Hippocampal formation (tissue), 2 donors: ENCODE results near the gene EXOSC2.

Experiments
- DNase-seq, 2 donors: peaks; one replicate each; lab custom pipeline; 2025; lab: John Stamatoyannopoulos, UW

The EXOSC2 gene

DNA sequence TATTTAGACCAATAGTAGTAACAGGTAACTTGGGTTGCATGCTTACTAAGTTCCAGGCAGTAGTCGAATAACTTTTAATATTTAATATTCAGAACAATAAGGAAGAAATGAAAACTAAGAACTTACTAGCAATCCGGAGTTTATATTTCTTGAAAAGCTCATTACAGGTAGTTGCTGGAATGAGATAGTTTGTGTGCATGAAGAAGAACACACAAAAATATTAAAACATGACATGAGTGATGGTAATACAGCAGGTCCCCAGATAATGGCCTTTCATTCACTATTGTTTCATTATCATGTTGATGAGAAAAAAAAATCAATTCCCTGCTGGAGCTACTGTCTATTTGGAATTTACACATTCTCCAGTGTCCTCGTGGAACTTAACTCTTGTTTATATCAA is 44.7 kb downstream of the EXOSC2 start:
- DNase-seq: no peak

DNA sequence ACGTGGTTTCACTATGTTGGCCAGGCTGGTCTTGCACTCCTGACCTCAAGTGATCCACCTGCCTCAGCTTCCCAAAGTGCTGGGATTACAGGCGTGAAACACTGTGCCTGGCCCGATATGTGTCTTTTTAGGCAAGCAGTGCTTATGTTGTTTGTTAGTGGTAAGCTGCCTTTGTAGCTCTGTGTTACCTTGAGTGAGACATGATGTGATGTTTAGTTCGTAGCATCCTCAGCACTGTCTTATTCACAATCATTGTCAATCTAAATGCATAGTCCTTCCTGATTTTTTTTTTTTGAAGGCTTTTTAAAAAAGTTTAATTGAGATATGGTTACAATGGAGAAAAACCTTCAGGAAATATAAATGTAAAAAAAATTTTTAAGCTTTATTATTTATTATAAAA is 45.5 kb downstream of the EXOSC2 start:
- DNase-seq: no peak

DNA sequence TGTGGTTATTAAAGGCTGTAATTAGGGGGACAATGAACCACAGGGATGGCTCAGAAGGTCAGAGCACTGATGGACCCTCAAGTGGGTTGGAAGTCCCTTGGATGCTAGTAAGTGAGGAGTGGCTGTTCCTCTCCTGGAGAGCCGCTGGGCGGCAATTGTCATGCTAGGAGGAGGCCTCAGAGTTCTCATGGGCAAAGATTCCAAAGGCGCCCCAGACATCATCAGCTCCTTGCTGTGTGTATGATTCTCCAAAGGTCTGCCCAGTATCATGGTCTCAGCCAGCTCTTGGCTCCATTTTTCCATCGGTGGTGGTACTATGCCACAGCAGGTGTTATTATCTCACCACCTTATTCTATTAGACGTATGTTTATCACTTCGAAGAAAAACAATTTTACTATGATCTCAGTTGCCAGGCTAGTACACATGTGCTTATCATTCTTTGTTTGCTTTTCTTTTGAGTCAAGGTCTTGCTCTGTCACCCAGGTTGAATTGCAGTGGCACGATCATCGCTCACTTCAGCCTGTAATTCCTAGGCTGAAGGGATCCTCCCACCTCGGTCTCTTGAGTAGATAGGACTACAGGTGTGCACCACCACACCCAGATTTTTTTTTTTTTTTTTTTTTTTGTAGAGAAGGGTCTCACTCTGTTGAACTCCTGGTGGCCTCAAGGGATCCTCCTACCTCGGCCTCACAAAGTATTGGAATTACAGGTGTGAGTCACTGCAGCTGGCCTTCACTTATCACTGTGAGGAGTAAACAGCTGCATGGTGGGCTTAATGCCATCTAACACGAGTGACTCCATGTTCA is 46.8 kb downstream of the EXOSC2 start:
- DNase-seq: no peak

DNA sequence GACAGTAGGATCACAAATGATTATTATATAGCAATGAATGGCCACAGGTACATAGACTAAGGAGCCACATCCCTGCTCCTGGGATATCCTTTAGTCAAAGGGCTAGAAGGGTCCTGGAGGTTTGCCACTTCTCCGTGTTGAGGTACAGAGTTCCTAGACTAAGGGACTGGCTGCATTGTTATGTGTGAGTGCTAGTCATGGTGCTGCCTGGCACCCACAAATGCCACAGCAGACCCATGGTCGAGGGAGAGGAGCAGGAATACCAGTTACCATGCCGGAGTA is 47.4 kb downstream of the EXOSC2 start:
- no peak for DNase-seq

DNA sequence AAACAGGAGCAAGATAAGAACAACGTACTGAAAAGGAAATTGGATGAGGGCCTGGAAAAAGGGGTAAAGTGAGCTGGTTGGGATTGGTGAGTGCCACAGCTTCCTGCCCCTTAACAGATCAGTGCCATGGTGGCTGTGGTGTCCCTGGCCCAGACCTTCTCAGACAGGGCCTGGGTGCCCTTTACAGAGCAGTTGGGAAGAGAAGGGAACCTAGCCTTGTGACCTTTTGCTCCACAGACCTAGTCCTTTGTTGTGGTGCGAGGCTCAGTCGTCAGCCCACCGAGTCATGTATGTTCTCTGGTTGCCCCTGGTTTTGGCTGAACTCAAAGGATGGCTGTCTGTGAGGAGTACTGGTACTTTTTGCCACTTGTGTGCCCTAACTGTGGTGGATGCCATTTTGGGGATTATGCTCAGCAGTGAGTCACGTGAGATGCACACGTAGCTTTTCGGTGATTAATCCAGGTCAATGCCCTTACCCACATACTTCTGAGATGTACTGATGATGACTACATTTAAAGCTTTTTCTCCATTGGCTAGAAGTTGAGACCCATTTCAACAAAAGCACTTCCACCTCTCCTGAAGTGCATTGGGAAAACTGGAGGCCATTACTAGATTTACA is 48.4 kb downstream of the EXOSC2 start:
- no peak for DNase-seq

DNA sequence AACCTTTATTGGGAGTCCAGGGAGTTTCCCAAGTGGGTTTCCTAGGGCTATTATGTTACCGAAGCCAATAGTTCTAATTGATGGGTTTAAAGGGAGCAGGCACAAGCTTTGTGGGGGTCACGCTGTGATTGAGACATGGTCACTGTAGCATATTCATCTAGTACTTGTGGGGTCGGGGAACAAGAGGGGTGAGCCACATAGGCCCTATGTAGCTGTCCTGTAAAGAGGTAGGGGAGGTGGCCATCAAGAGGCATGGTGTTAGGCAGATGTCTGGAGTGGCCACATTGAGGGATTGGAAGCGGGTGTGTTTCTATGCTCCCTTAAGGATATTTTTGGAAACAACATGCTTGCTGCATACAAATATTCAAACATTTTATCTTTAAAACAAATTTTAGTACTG is 50.1 kb downstream of the EXOSC2 start:
- DNase-seq: no peak

DNA sequence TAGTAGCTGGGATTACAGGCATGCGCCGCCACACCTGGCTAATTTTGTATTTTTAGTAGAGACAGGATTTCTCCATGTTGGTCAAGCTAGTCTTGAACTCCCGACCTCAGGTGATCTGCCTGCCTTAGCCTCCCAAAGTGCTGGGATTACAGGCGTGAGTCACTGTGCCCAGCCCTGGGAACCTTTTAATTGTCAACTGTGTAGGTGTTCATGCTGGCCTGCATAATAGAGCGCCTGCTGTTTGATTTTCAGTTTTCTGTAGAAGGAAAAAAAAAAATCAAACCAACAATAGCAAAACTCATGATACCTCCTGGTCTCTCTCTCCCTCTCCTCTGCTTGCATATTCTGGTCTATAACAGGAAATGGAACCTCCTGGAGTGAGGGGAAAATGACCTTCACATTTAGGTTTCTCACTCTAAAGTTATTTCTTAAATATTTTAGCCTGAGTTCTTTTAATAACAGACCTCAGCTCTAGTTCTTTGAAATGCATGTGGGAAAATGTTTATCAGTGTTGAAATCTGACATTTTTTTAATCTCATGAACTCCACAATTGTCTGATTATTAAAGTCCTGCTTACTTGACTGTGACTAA is 51.7 kb downstream of the EXOSC2 start:
- no peak for DNase-seq

DNA sequence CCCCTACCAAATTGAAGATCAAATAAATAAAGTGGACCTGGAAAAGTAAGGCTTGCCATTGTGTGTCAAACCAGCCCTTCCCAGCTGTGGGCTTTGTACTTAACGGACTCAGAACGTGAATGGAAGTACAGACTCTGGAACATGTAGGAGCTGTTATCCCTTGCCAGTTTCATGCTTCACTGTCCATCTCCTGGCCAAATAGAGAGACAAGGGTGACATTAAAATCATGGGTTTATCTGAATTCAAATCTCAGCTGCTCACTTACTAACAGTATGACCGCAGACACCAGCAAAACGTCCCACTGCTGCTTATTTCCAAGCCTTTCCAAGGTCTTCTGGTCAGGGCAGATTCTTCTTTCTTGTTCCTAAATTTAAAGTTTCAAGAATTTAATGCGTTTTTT is 52.2 kb downstream of the EXOSC2 start:
- no peak for DNase-seq

DNA sequence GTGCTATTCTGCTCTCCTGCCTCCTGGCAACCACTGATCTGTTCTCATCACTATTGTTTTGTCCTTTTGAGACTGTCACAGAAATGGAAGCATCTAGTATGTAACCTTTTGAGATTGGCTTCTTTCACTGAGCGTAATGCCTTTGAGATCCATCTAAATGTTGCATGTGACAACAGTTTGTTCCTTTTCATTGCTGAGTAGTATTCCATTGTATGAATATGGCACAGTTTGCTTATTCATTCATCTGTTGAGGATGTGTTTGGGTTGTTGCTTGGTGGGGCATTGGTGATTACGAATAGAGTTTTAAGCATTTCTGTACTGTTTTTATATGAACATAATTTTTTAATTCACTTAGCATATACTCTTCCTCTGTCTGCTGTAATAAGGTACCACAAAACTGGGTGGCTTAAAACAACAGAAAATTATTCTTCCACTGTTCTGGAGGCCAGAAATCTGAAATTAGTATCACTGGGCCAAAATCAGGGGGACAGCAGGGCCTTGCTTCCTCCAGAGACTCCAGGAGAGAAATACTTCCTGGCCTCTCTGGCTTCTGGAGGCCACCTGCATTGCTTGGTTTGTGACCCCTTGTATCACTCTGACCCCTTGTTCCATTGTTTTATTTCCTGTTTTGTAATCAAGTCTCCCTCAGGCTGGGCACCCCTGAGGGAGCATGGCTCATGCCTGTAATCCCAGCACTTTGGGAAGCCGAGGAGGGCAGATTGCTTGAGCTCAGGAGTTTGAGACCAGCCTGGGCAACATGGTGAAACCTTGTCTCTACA is 53.0 kb downstream of the EXOSC2 start:
- DNase-seq: no peak

DNA sequence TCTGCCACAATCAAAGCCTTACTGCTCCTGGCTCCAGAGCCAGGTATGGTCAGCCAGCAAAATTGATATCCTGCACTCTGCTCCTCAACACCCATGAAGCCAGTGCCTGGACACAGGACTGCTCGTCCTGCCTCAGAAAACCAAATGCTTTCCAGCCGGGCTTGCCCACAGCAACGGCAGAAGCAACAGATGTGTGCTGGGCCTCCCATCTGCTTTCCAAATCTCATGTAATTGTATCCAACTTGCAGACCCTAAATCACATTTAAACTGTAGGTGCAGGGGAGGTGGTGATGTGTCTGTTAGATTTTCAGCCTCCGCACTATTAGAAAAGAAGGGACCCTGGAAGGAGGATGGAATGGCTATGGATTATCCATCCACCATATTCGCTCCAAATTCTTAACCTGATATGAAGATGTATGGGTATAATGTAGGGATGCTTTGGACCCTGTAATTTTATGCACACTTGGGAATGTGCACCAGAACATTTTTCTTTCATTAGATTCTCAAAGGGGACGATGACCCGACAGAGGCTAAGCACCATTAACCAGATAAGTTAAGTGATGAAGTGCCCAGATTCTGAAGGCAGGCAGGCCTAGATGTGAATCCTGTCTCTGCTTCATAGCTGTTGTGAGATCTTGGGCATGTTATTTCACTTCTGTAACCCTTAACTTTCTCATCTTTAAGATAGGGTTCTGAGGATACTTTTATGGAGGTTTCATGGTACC is 58.2 kb downstream of the EXOSC2 start:
- no peak for DNase-seq
